Panc1 (cell line): ENCODE data around the gene CDR2L.

Experiments used
- POLR2AphosphoS5 ChIP-seq: IDR thresholded peaks from 2 replicates; pipeline ENCODE4 v1.6.1; 2012; ENCODE audit warnings: mild to moderate bottlenecking, low read depth, low read length, moderate library complexity
- SIN3A ChIP-seq: IDR thresholded peaks from 2 replicates; pipeline ENCODE4 v1.6.1; 2012; ENCODE audit warnings: low read depth, mild to moderate bottlenecking, low read length, moderate library complexity, borderline replicate concordance; ENCODE audit not compliant: insufficient read depth
- TCF7L2 ChIP-seq: IDR thresholded peaks from 2 replicates; pipeline ENCODE4 v1.6.1; 2011; ENCODE audit warnings: mild to moderate bottlenecking, low read depth, low read length, inconsistent platforms
- TF ChIP-seq, protein P1 (sequence below), 2 experiments: IDR thresholded peaks; 2 replicates each; pipeline ENCODE4 v1.6.1; 2011 to 2012; ENCODE audit warnings: low read depth in 2 of 2, control low read depth in 1 of 2, low read length in 1 of 2, mild to moderate bottlenecking in 1 of 2, moderate library complexity in 1 of 2; ENCODE audit not compliant: insufficient read depth in 1 of 2
- TF ChIP-seq, protein P2 (sequence below): fragments of 450-650 bp; IDR thresholded peaks from 2 replicates; pipeline ENCODE4 v1.5.1; 2017; ENCODE audit warnings: mild to moderate bottlenecking

DNA sequence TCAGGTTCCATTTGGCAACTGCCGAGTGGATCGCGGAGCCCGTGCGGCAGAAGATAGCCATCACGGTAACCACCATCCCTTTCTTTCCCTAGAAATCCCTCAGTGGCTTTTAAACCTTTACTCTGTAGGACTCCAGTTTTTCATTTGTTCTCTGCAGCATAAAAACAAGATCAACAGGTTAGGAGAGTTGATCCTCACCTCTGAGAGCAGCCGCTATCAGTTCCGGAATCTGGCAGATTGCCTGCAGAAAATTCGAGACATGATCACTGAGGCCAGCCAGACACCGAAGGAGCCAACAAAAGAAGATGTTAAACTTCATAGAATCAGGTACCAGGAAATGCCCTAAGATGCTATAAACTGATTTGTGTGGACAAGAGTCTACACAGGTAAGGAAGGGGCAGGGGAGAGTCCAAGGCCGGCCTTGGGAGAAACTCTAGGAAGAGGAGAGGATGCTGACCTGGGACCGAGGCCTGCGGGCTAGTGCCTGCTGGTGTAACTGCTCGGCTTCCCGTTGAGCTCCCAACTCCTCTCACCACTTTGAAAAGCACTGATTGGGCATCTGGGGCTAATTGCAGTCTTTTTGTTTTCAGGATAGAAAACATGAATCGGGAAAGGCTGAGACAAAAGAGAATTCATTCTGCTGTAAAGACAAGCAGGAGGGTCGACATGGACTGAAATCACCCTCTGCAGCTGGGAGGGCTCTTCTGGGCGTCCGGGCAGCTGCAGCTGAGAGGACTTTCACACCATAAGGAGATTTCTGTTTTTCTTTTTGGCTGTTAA, 33.1 kb downstream of the CDR2L start:
- TF ChIP-seq, protein P1, sequence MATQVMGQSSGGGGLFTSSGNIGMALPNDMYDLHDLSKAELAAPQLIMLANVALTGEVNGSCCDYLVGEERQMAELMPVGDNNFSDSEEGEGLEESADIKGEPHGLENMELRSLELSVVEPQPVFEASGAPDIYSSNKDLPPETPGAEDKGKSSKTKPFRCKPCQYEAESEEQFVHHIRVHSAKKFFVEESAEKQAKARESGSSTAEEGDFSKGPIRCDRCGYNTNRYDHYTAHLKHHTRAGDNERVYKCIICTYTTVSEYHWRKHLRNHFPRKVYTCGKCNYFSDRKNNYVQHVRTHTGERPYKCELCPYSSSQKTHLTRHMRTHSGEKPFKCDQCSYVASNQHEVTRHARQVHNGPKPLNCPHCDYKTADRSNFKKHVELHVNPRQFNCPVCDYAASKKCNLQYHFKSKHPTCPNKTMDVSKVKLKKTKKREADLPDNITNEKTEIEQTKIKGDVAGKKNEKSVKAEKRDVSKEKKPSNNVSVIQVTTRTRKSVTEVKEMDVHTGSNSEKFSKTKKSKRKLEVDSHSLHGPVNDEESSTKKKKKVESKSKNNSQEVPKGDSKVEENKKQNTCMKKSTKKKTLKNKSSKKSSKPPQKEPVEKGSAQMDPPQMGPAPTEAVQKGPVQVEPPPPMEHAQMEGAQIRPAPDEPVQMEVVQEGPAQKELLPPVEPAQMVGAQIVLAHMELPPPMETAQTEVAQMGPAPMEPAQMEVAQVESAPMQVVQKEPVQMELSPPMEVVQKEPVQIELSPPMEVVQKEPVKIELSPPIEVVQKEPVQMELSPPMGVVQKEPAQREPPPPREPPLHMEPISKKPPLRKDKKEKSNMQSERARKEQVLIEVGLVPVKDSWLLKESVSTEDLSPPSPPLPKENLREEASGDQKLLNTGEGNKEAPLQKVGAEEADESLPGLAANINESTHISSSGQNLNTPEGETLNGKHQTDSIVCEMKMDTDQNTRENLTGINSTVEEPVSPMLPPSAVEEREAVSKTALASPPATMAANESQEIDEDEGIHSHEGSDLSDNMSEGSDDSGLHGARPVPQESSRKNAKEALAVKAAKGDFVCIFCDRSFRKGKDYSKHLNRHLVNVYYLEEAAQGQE (IDR thresholded peaks at IDR 0.05; ENCODE audit: insufficient read depth in 1 of 2, low read depth in 2 of 2, low read length in 1 of 2): no peak
- TF ChIP-seq, protein P2, sequence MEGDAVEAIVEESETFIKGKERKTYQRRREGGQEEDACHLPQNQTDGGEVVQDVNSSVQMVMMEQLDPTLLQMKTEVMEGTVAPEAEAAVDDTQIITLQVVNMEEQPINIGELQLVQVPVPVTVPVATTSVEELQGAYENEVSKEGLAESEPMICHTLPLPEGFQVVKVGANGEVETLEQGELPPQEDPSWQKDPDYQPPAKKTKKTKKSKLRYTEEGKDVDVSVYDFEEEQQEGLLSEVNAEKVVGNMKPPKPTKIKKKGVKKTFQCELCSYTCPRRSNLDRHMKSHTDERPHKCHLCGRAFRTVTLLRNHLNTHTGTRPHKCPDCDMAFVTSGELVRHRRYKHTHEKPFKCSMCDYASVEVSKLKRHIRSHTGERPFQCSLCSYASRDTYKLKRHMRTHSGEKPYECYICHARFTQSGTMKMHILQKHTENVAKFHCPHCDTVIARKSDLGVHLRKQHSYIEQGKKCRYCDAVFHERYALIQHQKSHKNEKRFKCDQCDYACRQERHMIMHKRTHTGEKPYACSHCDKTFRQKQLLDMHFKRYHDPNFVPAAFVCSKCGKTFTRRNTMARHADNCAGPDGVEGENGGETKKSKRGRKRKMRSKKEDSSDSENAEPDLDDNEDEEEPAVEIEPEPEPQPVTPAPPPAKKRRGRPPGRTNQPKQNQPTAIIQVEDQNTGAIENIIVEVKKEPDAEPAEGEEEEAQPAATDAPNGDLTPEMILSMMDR: no peak
- TF ChIP-seq POLR2AphosphoS5 (no peak), TCF7L2 (no peak), SIN3A (no peak)
